Stomach smooth muscle (tissue), 2 donors: ENCODE measurements around the gene ADARB2.

Source experiments
- H3K27ac ChIP-seq: one replicate; pipeline ENCODE4 v1.7.0; 2013; ENCODE audit warnings: mild to moderate bottlenecking, low read length, inconsistent platforms
- H3K27me3 ChIP-seq, 2 donors: one replicate each; pipeline ENCODE4 v1.7.0; 2013; ENCODE audit warnings: low read length in 2 of 2; ENCODE audit not compliant: insufficient read depth in 2 of 2, control insufficient read depth in 1 of 2
- H3K36me3 ChIP-seq, 2 donors: one replicate each; pipeline ENCODE4 v1.7.0; 2013; ENCODE audit warnings: low read length in 2 of 2; ENCODE audit not compliant: control insufficient read depth in 2 of 2, insufficient read depth in 2 of 2
- H3K4me1 ChIP-seq: one replicate; pipeline ENCODE4 v1.7.0; 2013; ENCODE audit warnings: low read length; ENCODE audit not compliant: control insufficient read depth, insufficient read depth
- H3K4me3 ChIP-seq, 2 donors: one replicate each; pipeline ENCODE4 v1.7.0; 2013; ENCODE audit warnings: low read length in 2 of 2
- H3K9ac ChIP-seq, 2 donors: one replicate each; pipeline ENCODE4 v1.7.0; 2013; ENCODE audit warnings: low read length in 2 of 2, mild to moderate bottlenecking in 1 of 2
- H3K9me3 ChIP-seq, 2 donors: one replicate each; pipeline ENCODE4 v1.7.0; 2013; ENCODE audit warnings: low read length in 2 of 2; ENCODE audit not compliant: control insufficient read depth in 2 of 2
- donor health status: healthy.
- donor health status: Pancreatic carcinoma.

Gene ADARB2

DNA sequence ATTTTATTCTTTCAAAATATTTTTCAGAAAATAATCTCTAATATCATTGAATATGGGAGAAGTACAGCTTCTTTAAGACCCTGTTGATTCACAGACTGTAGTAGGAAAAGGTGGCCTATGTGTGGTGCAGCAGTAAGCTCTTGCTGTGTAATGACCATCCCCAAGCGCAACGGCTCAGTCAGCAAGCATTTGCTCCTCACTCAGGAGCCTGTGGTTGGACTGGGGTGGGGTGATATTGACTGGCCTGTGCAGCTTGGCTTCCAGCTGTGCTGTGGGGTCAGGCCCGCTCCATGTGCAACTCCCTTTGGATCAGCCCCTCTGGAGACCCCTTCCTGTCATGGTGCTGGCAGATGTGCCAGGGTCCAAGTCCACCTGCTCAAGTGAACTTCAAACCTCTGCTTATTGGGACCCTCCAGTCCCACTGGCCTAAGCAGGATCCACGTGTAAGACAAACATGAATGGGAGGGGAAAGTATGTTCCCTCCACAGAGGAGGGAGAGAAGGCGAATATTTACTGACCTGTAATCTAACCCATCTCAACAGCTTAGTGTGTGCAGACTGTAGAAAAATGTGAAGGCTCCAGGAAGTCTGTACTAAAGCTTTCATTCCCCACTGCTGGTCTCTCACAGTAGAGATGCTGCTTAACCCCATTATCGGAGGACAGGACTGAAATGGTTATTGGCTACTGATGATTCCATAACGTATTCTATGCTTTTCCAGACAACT, 441.4 kb downstream of the ADARB2 start:
- H3K36me3 ChIP-seq, result no peaks in the 10 kb centered on the region

GRCh38 chr10:1294748-1295147, 442.6 kb downstream of the ADARB2 start:
- Histone ChIP-seq H3K9me3 (no peaks in the 10 kb centered on the region), H3K27me3 (peaks cover 8 to 14% of the 10 kb centered on the region in 2 donors)

More for the DNA sequence above, 441.4 kb downstream of the ADARB2 start:
- no peak overlapping the region for H3K9ac ChIP-seq
- H3K4me1 ChIP-seq, result no peaks in the 10 kb centered on the region
- H3K9me3 ChIP-seq, result no peaks in the 10 kb centered on the region
- H3K27me3 ChIP-seq, result peaks cover 8 to 15% of the 10 kb centered on the region in 2 donors
- H3K4me3 ChIP-seq, result no peak overlapping the region
- H3K27ac ChIP-seq, result no peak overlapping the region

DNA sequence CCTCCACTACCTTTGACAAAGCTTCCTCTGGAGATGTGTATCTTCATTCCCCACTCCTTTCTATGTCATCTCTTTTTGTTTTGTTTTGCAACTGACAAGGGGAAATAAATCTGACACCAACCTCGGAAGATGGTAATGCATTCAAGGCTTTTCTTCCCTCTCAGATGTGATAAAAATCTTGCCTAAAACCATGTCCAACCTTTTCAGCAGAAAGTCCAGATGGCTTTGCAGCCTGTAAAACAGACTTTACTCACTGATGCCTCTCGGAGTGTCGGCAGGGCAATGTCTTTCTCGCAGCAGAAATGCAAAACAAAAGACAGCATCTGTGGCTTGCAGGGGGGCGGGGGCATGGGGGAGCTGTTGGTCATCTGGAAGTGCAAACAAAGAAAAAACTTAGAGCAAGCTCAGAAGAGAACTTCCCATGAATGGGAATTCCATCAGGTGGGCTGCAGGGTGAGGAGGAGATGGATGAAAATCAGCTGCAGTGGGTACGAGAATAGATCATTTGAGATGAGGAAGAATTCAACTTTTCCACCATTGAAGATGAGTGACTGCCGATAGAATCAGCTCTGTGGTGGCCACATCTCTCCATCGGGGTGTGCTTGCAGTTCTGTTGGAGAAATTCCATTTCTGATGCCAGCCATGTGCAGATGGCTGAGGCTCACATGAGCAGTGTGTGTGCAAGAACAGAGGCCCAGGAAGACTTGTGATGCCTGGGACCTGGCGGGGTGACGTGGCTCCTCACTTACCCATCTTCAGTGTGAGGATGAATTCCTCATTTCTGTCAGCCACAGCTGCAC, 443.5 kb downstream of the ADARB2 start:
- peaks cover 8 to 13% of the 10 kb centered on the region in 2 donors for H3K27me3 ChIP-seq
- no peaks in the 10 kb centered on the region for H3K36me3 ChIP-seq
- no peaks in the 10 kb centered on the region for H3K9me3 ChIP-seq
- H3K27ac ChIP-seq, result no peak overlapping the region
- no peaks in the 10 kb centered on the region for H3K4me1 ChIP-seq
- H3K4me3 ChIP-seq, result no peak overlapping the region
- H3K9ac ChIP-seq, result no peak overlapping the region

More at GRCh38 chr10:1294748-1295147, 442.6 kb downstream of the ADARB2 start:
- no peak overlapping the region for H3K27ac ChIP-seq
- H3K36me3 ChIP-seq, result no peaks in the 10 kb centered on the region
- no peak overlapping the region for H3K4me3 ChIP-seq
- no peaks in the 10 kb centered on the region for H3K4me1 ChIP-seq
- H3K9ac ChIP-seq, result no peak overlapping the region

- no peak overlapping the region for H3K4me3 ChIP-seq
- H3K36me3 ChIP-seq, result no peaks in the 10 kb centered on the region
- H3K4me1 ChIP-seq, result no peaks in the 10 kb centered on the region
- no peak overlapping the region for H3K27ac ChIP-seq
- H3K9ac ChIP-seq, result no peak overlapping the region
- no peaks in the 10 kb centered on the region for H3K9me3 ChIP-seq
- H3K27me3 ChIP-seq, result peaks cover 8 to 13% of the 10 kb centered on the region in 2 donors
Observed at GRCh38 chr10:1293157-1293556, 444.2 kb downstream of the ADARB2 start.

- Histone ChIP-seq H3K27ac (no peak overlapping the region), H3K4me1 (no peaks in the 10 kb centered on the region), H3K36me3 (no peaks in the 10 kb centered on the region), H3K9ac (no peak overlapping the region), H3K27me3 (peaks cover 4 to 15% of the 10 kb centered on the region in 2 donors), H3K4me3 (no peak overlapping the region), H3K9me3 (no peaks in the 10 kb centered on the region)
Observed at GRCh38 chr10:1292611-1293031, 444.7 kb downstream of the ADARB2 start.

DNA sequence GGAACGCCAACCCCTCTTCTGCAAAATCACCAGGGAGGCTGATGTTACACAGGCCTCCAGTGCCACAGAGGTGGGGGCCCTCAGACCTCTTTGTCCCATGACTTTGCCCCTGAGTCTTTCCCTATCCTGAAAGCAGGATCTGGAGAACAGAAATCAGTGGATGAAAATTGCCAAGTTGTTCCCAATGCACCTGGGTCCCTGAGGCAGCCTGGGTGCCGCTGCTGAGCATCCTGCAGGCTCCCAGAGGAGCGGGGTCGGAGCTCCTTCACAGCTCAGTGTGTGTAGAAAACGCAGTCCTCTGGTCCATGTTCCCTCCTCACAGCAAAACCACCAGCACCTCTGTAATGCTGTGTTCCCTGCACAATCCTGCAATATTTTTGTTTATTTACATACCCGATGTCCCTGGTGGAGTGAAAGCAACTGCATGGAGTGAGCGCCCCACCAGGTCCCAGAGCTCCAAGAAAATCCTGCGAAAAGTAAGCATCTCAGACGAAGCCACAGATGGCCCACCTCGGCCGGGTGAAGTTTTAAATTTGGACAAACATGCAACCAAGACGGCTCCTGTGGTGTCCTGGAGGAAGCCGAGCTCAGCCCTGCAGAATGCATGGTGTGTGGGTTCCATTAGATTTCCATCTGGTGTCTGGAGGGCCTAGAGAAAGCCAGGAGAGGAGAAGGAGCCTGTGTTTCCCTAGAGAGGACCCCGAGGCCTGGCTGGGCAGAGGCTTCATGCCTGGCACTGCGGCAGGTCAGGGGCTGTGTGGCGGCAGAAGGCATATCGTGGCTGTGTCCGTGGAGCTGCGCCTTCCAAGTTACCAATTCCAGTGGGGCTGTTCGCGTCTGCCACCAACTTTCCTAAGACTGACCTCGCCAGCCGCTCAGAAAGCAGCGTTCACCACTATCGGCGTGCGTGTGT, 445.9 kb downstream of the ADARB2 start:
- H3K4me3 ChIP-seq, result no peak overlapping the region
- no peaks in the 10 kb centered on the region for H3K36me3 ChIP-seq
- no peaks in the 10 kb centered on the region for H3K9me3 ChIP-seq
- H3K4me1 ChIP-seq, result no peaks in the 10 kb centered on the region
- peaks cover 4 to 17% of the 10 kb centered on the region in 2 donors for H3K27me3 ChIP-seq
- H3K9ac ChIP-seq, result no peak overlapping the region
- no peak overlapping the region for H3K27ac ChIP-seq

GRCh38 chr10:1290071-1290471, 447.3 kb downstream of the ADARB2 start:
- H3K27me3 ChIP-seq, result peaks cover 4 to 16% of the 10 kb centered on the region in 2 donors
- no peak overlapping the region for H3K9ac ChIP-seq
- no peak overlapping the region for H3K27ac ChIP-seq
- no peak overlapping the region for H3K4me3 ChIP-seq
- H3K4me1 ChIP-seq, result no peaks in the 10 kb centered on the region
- no peaks in the 10 kb centered on the region for H3K36me3 ChIP-seq
- H3K9me3 ChIP-seq, result no peaks in the 10 kb centered on the region

GRCh38 chr10:1289591-1289990, 447.7 kb downstream of the ADARB2 start:
- H3K27ac ChIP-seq, result no peak overlapping the region
- H3K36me3 ChIP-seq, result no peaks in the 10 kb centered on the region
- peaks cover 4 to 15% of the 10 kb centered on the region in 2 donors for H3K27me3 ChIP-seq
- no peak overlapping the region for H3K4me3 ChIP-seq
- no peaks in the 10 kb centered on the region for H3K4me1 ChIP-seq
- no peaks in the 10 kb centered on the region for H3K9me3 ChIP-seq
- H3K9ac ChIP-seq, result no peak overlapping the region

GRCh38 chr10:1287971-1288401, 449.3 kb downstream of the ADARB2 start:
- H3K4me3 ChIP-seq, result no peak overlapping the region
- no peak overlapping the region for H3K27ac ChIP-seq
- no peak overlapping the region for H3K9ac ChIP-seq
- H3K36me3 ChIP-seq, result no peaks in the 10 kb centered on the region
- H3K4me1 ChIP-seq, result no peaks in the 10 kb centered on the region
- no peaks in the 10 kb centered on the region for H3K9me3 ChIP-seq
- H3K27me3 ChIP-seq, result peaks cover 4 to 12% of the 10 kb centered on the region in 2 donors

DNA sequence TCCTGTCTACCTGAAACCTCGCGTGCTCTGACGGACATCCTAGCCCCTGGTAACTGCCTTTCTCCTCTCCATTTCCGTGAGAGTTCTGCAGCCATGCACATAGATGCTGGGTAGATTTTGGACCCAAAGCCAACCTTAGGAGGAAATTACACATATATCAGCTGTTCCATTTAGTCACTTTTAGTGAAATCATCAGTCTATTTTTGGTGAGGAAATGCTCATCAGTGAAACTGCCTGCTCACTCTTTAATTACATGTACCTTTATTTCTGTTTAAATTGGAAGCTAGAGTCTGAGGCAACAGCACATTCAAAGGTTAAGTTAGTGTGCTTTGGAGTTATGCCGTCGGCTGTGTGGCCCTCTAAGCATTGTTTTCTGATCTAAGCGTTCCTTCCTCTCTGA, 449.8 kb downstream of the ADARB2 start:
- H3K27ac ChIP-seq, result no peak overlapping the region

More for the DNA sequence above, 449.8 kb downstream of the ADARB2 start:
- no peaks in the 10 kb centered on the region for H3K9me3 ChIP-seq
- H3K36me3 ChIP-seq, result no peaks in the 10 kb centered on the region
- no peaks in the 10 kb centered on the region for H3K4me1 ChIP-seq
- no peak overlapping the region for H3K9ac ChIP-seq
- H3K27me3 ChIP-seq, result peaks cover 4 to 12% of the 10 kb centered on the region in 2 donors
- H3K4me3 ChIP-seq, result no peak overlapping the region
